HG02870 (cell line): ENCODE results near the gene EXOC1L.

Experiments
- ATAC-seq: cut with Tn5 transposase; IDR thresholded peaks from one replicate; pipeline ENCODE4 v1.9.1; 2021; ENCODE audit warnings: mild to moderate bottlenecking, moderate library complexity; ENCODE audit not compliant: unreplicated experiment

EXOC1L gene

GRCh38 chr4:55819634-55820033, at the start of gene EXOC1L:
EXOC1L (plus strand) TSS chr4:55819790; CDS start chr4:55820027, 237 bp downstream.
- no peak for ATAC-seq

GRCh38 chr4:55770662-55771061, 48.9 kb upstream of the EXOC1L start:
- no peak for ATAC-seq

GRCh38 chr4:55781341-55781740, 38.2 kb upstream of the EXOC1L start:
- no peak for ATAC-seq

GRCh38 chr4:55781812-55782211, 37.8 kb upstream of the EXOC1L start:
- ATAC-seq = no peak

GRCh38 chr4:55783584-55783983, 36.0 kb upstream of the EXOC1L start:
- no peak for ATAC-seq

GRCh38 chr4:55784747-55785146, 34.8 kb upstream of the EXOC1L start:
- ATAC-seq = no peak

- ATAC-seq = no peak
Measured at GRCh38 chr4:55791666-55792065, 27.9 kb upstream of the EXOC1L start.

GRCh38 chr4:55793479-55793878, 26.1 kb upstream of the EXOC1L start:
- no peak for ATAC-seq

- no peak for ATAC-seq
Measured at GRCh38 chr4:55794053-55794452, 25.5 kb upstream of the EXOC1L start.

GRCh38 chr4:55795341-55795740, 24.2 kb upstream of the EXOC1L start:
- ATAC-seq = no peak

- ATAC-seq = no peak
Measured at GRCh38 chr4:55801498-55801897, 18.1 kb upstream of the EXOC1L start.

- no peak for ATAC-seq
Measured at GRCh38 chr4:55807556-55807955, 12.0 kb upstream of the EXOC1L start.

- no peak for ATAC-seq
Measured at GRCh38 chr4:55808186-55808585, 11.4 kb upstream of the EXOC1L start.

- no peak for ATAC-seq
Measured at GRCh38 chr4:55808632-55809031, 11.0 kb upstream of the EXOC1L start.

GRCh38 chr4:55817691-55818090, 1.9 kb upstream of the EXOC1L start:
- no peak for ATAC-seq

GRCh38 chr4:55820279-55820678, 689 bp downstream of the EXOC1L start:
- ATAC-seq = no peak

GRCh38 chr4:55822329-55822728, 2.7 kb downstream of the EXOC1L start:
- no peak for ATAC-seq

- ATAC-seq = no peak
Measured at GRCh38 chr4:55824865-55825264, 5.3 kb downstream of the EXOC1L start.

- no peak for ATAC-seq
Measured at GRCh38 chr4:55826986-55827385, 7.4 kb downstream of the EXOC1L start.

- ATAC-seq = no peak
Measured at GRCh38 chr4:55827582-55827981, 8.0 kb downstream of the EXOC1L start.

- ATAC-seq = no peak
Measured at GRCh38 chr4:55830048-55830447, 10.5 kb downstream of the EXOC1L start.

GRCh38 chr4:55830716-55831115, 11.1 kb downstream of the EXOC1L start:
- ATAC-seq = no peak

- ATAC-seq = no peak
Measured at GRCh38 chr4:55834086-55834795, 14.7 kb downstream of the EXOC1L start.
